Liver (tissue), 9 donors: ENCODE results near the gene SH3BP1. TPM values are rescaled to one million over a fixed set of nuclear protein-coding genes. Genes with fewer than 3 reads are reported as not detected.

ENCODE experiments used
- DNase-seq: peaks from one replicate; pipeline ENCODE4 v3.0.0-alpha.2; 2017; ENCODE audit warnings: low spot score
- H3K27ac ChIP-seq, 2 donors: one replicate each; pipeline ENCODE4 v1.7.0; 2013; ENCODE audit warnings: inconsistent platforms in 2 of 2, low read length in 2 of 2, control low read depth in 1 of 2, low read depth in 1 of 2, mild to moderate bottlenecking in 1 of 2
- H3K27me3 ChIP-seq, 4 donors: one replicate each; pipeline versions ENCODE4 v1.6.1 to v1.7.0; 2013; ENCODE audit warnings: low read length in 3 of 4, inconsistent platforms in 1 of 4, mild to moderate bottlenecking in 1 of 4, moderate library complexity in 1 of 4; ENCODE audit not compliant: control insufficient read depth in 4 of 4, insufficient read depth in 4 of 4
- H3K36me3 ChIP-seq, 4 donors: one replicate each; pipeline versions ENCODE4 v1.6.1 to v1.7.0; 2013; ENCODE audit warnings: low read length in 3 of 4, mild to moderate bottlenecking in 3 of 4, low read depth in 1 of 4, moderate library complexity in 1 of 4; ENCODE audit not compliant: control insufficient read depth in 4 of 4, insufficient read depth in 3 of 4
- H3K4me1 ChIP-seq, 4 donors: one replicate each; pipeline versions ENCODE4 v1.6.1 to v1.7.0; 2013; ENCODE audit warnings: low read length in 3 of 4, mild to moderate bottlenecking in 3 of 4, moderate library complexity in 1 of 4; ENCODE audit not compliant: control insufficient read depth in 4 of 4, insufficient read depth in 4 of 4
- H3K4me3 ChIP-seq, 3 donors: one replicate each; pipeline versions ENCODE4 v1.6.1 to v1.7.0; 2013; ENCODE audit warnings: low read length in 3 of 3, control low read depth in 1 of 3, low read depth in 1 of 3, mild to moderate bottlenecking in 1 of 3
- H3K9ac ChIP-seq, 2 donors: one replicate each; pipeline ENCODE4 v1.7.0; 2013; ENCODE audit warnings: low read length in 2 of 2, mild to moderate bottlenecking in 2 of 2, moderate library complexity in 2 of 2, control low read depth in 1 of 2, low read depth in 1 of 2
- H3K9me3 ChIP-seq, 4 donors: one replicate each; pipeline versions ENCODE4 v1.6.1 to v1.7.0; 2013; ENCODE audit warnings: low read length in 3 of 4; ENCODE audit not compliant: control insufficient read depth in 4 of 4
- CTCF ChIP-seq: fragments of 150-350 bp; IDR thresholded peaks from 2 replicates; pipeline ENCODE4 v1.5.1; 2017; ENCODE audit warnings: improper control_type of control experiment, low read depth, low read length; ENCODE audit not compliant: missing input control
- FOXA1 ChIP-seq: IDR thresholded peaks from 2 replicates; pipeline ENCODE4 v1.6.1; 2016; ENCODE audit warnings: antibody characterized with exemption
- GABPA ChIP-seq, 2 donors: IDR thresholded peaks in 1 of 2; conservative IDR thresholded peaks in 1 of 2; 2 replicates each; pipeline ENCODE4 v1.6.1; 2016; ENCODE audit warnings: antibody characterized with exemption in 2 of 2, mild to moderate bottlenecking in 1 of 2, moderate library complexity in 1 of 2
- HNF4A ChIP-seq, 2 donors: conservative IDR thresholded peaks; 2 replicates each; pipeline ENCODE4 v1.6.1; 2016; ENCODE audit warnings: antibody characterized with exemption in 2 of 2, mild to moderate bottlenecking in 2 of 2
- HNF4G ChIP-seq: IDR thresholded peaks from 2 replicates; pipeline ENCODE4 v1.6.1; 2016; ENCODE audit warnings: antibody characterized with exemption
- JUND ChIP-seq, 2 donors: IDR thresholded peaks; 2 replicates each; pipeline ENCODE4 v1.6.1; 2016; ENCODE audit warnings: antibody characterized with exemption in 2 of 2
- NR2F2 ChIP-seq: IDR thresholded peaks from 2 replicates; pipeline ENCODE4 v1.6.1; 2016; ENCODE audit warnings: antibody characterized with exemption
- RAD21 ChIP-seq, 2 donors: IDR thresholded peaks; 2 replicates each; pipeline ENCODE4 v1.6.1; 2016; ENCODE audit warnings: antibody characterized with exemption in 2 of 2, mild to moderate bottlenecking in 2 of 2
- RXRA ChIP-seq, 2 donors: IDR thresholded peaks; 2 replicates each; pipeline ENCODE4 v1.6.1; 2017 to 2018; ENCODE audit warnings: antibody characterized with exemption in 2 of 2, mild to moderate bottlenecking in 1 of 2
- SP1 ChIP-seq: IDR thresholded peaks from 2 replicates; pipeline ENCODE4 v1.6.1; 2018; ENCODE audit warnings: antibody characterized with exemption, mild to moderate bottlenecking
- TAF1 ChIP-seq: conservative IDR thresholded peaks from 2 replicates; pipeline ENCODE4 v1.6.1; 2016; ENCODE audit warnings: antibody characterized with exemption, mild to moderate bottlenecking
- YY1 ChIP-seq: IDR thresholded peaks from 2 replicates; pipeline ENCODE4 v1.6.1; 2016; ENCODE audit warnings: antibody characterized with exemption, mild to moderate bottlenecking
- WGBS: extraction: QIAGEN DNeasy Blood & Tissue Kit; methylation state at CpG from one replicate; pipeline ENCODE4 v1.1.7; 2013; 5-methylcytosine and 5-hydroxymethylcytosine counted together
- polyA plus RNA-seq, 2 donors: library from polyadenylated mRNA; stranded (reverse) in 1 of 2; unstranded in 1 of 2; fragments of 200-250 nt in 1 of 2; fragments of >200 nt in 1 of 2; fragmentation: Nextera tagmentation in 1 of 2; extraction: Ambion mirVana in 1 of 2; gene quantifications; one replicate each; pipeline versions ENCODE4 v1.2.1 to v1.2.3, GENCODE V29; 2013 to 2015
- total RNA-seq, 2 donors: library from RNA; depleted of rRNA; stranded (reverse); fragments of >200 nt; gene quantifications; one replicate each; pipeline ENCODE4 v1.2.3, GENCODE V29; 2014
- TF ChIP-seq, protein P1 (sequence below): IDR thresholded peaks from 2 replicates; pipeline ENCODE4 v1.6.1; 2016; ENCODE audit warnings: antibody characterized with exemption, mild to moderate bottlenecking
- TF ChIP-seq, protein P2 (sequence below): IDR thresholded peaks from 2 replicates; pipeline ENCODE4 v1.6.1; 2016; ENCODE audit warnings: antibody characterized with exemption
- donor health status: healthy.
- donor health status: healthy.
- donor health status: healthy.
- donor health status: healthy.
- donor health status: healthy.

The SH3BP1 gene
- total and polyA plus RNA-seq, 4 donors: 0.24 to 8.2 (median 2.7) TPM

DNA sequence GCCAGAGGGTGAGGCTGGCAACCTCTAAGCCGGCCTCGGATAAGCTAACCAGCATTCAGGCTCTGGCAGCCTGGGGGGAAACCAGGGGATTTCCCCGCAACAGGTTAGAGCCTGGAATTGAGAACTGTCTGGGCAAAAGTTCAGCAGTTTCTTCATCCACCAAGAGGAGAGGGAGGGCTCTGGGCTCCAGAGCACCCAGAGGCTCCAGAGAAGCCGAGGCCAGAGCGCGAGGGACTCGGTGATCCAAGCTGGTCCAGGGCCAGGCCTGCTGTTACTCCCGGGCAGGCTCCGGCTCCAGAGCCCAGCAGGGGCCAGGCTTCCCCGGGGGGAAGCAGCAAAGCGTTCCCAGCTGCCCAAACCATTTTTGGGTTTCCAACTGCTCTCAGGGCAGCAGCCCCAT lies 13.3 kb upstream of the SH3BP1 start:
- WGBS: 24% methylated on average over 11 of the region's 11 CpGs
- H3K9ac ChIP-seq: peak overlapping the region in 1 of 2 donors; percentile 8
- no peaks in the 10 kb centered on the region for H3K9me3 ChIP-seq
- no peak for DNase-seq
- H3K4me3 ChIP-seq: no peak overlapping the region
- H3K36me3 ChIP-seq: peaks cover 0 to 17% (median 7%) of the 10 kb centered on the region in 4 donors
- no peaks in the 10 kb centered on the region for H3K27me3 ChIP-seq
- H3K27ac ChIP-seq: peak overlapping the region; percentile 78 to 85
- TF ChIP-seq GABPA (IDR thresholded peaks at IDR 0.05 in 1 of 2, conservative IDR thresholded peaks at IDR 0.05 in 1 of 2) (peak in 1 of 2 donors; percentile 45), CTCF (no peak), JUND (IDR thresholded peaks at IDR 0.05) (peak in 1 of 2 donors; percentile 68), FOXA1 (no peak), NR2F2 (peak; percentile 26), HNF4A (conservative IDR thresholded peaks at IDR 0.05) (peak; percentile 85 to 92), RAD21 (IDR thresholded peaks at IDR 0.05) (peak; percentile 58 to 59), HNF4G (peak; percentile 55), RXRA (IDR thresholded peaks at IDR 0.05) (peak; percentile 87 to 93), SP1 (peak; percentile 98), TAF1 (no peak)
- TF ChIP-seq, protein P1, sequence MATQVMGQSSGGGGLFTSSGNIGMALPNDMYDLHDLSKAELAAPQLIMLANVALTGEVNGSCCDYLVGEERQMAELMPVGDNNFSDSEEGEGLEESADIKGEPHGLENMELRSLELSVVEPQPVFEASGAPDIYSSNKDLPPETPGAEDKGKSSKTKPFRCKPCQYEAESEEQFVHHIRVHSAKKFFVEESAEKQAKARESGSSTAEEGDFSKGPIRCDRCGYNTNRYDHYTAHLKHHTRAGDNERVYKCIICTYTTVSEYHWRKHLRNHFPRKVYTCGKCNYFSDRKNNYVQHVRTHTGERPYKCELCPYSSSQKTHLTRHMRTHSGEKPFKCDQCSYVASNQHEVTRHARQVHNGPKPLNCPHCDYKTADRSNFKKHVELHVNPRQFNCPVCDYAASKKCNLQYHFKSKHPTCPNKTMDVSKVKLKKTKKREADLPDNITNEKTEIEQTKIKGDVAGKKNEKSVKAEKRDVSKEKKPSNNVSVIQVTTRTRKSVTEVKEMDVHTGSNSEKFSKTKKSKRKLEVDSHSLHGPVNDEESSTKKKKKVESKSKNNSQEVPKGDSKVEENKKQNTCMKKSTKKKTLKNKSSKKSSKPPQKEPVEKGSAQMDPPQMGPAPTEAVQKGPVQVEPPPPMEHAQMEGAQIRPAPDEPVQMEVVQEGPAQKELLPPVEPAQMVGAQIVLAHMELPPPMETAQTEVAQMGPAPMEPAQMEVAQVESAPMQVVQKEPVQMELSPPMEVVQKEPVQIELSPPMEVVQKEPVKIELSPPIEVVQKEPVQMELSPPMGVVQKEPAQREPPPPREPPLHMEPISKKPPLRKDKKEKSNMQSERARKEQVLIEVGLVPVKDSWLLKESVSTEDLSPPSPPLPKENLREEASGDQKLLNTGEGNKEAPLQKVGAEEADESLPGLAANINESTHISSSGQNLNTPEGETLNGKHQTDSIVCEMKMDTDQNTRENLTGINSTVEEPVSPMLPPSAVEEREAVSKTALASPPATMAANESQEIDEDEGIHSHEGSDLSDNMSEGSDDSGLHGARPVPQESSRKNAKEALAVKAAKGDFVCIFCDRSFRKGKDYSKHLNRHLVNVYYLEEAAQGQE: peak; percentile 60
- H3K4me1 ChIP-seq: peaks cover 13 to 44% (median 38%) of the 10 kb centered on the region in 4 donors

GRCh38 chr22:37626556-37627075 lies 12.9 kb upstream of the SH3BP1 start:
- H3K4me1 ChIP-seq: peaks cover 16 to 49% (median 43%) of the 10 kb centered on the region in 4 donors
- TF ChIP-seq YY1 (no peak), RAD21 (IDR thresholded peaks at IDR 0.05) (no peak), RXRA (IDR thresholded peaks at IDR 0.05) (no peak)
- TF ChIP-seq, protein P1: no peak
- TF ChIP-seq, protein P2, sequence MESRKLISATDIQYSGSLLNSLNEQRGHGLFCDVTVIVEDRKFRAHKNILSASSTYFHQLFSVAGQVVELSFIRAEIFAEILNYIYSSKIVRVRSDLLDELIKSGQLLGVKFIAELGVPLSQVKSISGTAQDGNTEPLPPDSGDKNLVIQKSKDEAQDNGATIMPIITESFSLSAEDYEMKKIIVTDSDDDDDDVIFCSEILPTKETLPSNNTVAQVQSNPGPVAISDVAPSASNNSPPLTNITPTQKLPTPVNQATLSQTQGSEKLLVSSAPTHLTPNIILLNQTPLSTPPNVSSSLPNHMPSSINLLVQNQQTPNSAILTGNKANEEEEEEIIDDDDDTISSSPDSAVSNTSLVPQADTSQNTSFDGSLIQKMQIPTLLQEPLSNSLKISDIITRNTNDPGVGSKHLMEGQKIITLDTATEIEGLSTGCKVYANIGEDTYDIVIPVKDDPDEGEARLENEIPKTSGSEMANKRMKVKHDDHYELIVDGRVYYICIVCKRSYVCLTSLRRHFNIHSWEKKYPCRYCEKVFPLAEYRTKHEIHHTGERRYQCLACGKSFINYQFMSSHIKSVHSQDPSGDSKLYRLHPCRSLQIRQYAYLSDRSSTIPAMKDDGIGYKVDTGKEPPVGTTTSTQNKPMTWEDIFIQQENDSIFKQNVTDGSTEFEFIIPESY: no peak
- no peak for DNase-seq
- H3K27ac ChIP-seq: peak overlapping the region; percentile 78 to 85
- H3K36me3 ChIP-seq: peaks cover 0 to 12% (median 5%) of the 10 kb centered on the region in 4 donors
- peak overlapping the region in 1 of 2 donors; percentile 8 for H3K9ac ChIP-seq
- H3K4me3 ChIP-seq: no peak overlapping the region
- H3K27me3 ChIP-seq: no peaks in the 10 kb centered on the region
- no peaks in the 10 kb centered on the region for H3K9me3 ChIP-seq
- WGBS: 79% methylated on average over 13 of the region's 13 CpGs
